Gastroesophageal sphincter (tissue), 4 donors: ENCODE measurements around the gene TMEM30A. TPM values are rescaled to one million over a fixed set of nuclear protein-coding genes. Genes with fewer than 3 reads are reported as not detected.

Experiments used
- ATAC-seq: fragments of 150-250 bp; one replicate; pipeline ENCODE4 v1.9.1; 2016; ENCODE audit warnings: mild to moderate bottlenecking, moderate library complexity
- H3K27ac ChIP-seq, 4 donors: fragments of 200-600 bp; sonication (generic) in 3 of 4; 1 replicate in 3 of 4; 2 replicates in 1 of 4; pipeline ENCODE4 v1.5.1; 2016 to 2019
- H3K27me3 ChIP-seq: fragments of 200-600 bp; sonication (generic); one replicate; pipeline ENCODE4 v1.5.1; 2019
- H3K36me3 ChIP-seq, 2 donors: fragments of 200-600 bp; sonication (generic); one replicate each; pipeline ENCODE4 v1.5.1; 2019; ENCODE audit warnings: control low read depth in 1 of 2
- H3K4me1 ChIP-seq, 3 donors: fragments of 200-600 bp; sonication (generic); 1 replicate in 2 of 3; 2 replicates in 1 of 3; pipeline ENCODE4 v1.5.1; 2016 to 2019; ENCODE audit warnings: control low read depth in 2 of 3
- H3K4me3 ChIP-seq, 2 donors: fragments of 200-600 bp; sonication (generic); one replicate each; pipeline ENCODE4 v1.5.1; 2019; ENCODE audit warnings: mild to moderate bottlenecking in 1 of 2, moderate library complexity in 1 of 2
- H3K9me3 ChIP-seq, 3 donors: fragments of 200-600 bp; sonication (generic); one replicate each; pipeline ENCODE4 v1.5.1; 2017 to 2019; ENCODE audit warnings: control low read depth in 2 of 3
- CTCF ChIP-seq, 4 experiments: fragments of 200-600 bp in 2 of 4; fragments of 450-650 bp in 2 of 4; sonication (generic) in 1 of 4; IDR thresholded peaks; one replicate each; pipeline ENCODE4 v1.5.1; 2017 to 2019; ENCODE audit warnings: antibody characterized with exemption in 4 of 4, mild to moderate bottlenecking in 2 of 4, moderate library complexity in 2 of 4
- EP300 ChIP-seq: sonication (generic); formaldehyde crosslinking; IDR thresholded peaks from one replicate; pipeline ENCODE4 v1.6.1; 2017; ENCODE audit warnings: antibody characterized with exemption, mild to moderate bottlenecking
- POLR2A ChIP-seq, 2 donors: fragments of 450-650 bp; IDR thresholded peaks; one replicate each; pipeline ENCODE4 v1.6.1; 2017; ENCODE audit warnings: antibody characterized with exemption in 2 of 2, mild to moderate bottlenecking in 2 of 2, moderate library complexity in 1 of 2
- POLR2AphosphoS5 ChIP-seq: sonication (generic); formaldehyde crosslinking; IDR thresholded peaks from one replicate; pipeline ENCODE4 v1.6.1; 2017; ENCODE audit warnings: antibody characterized with exemption
- WGBS, 2 donors: methylation state at CpG; one replicate each; pipeline ENCODE4 v1.1.5; 2018; ENCODE audit warnings: low coverage in 1 of 2; 5-methylcytosine and 5-hydroxymethylcytosine counted together
- total RNA-seq, 4 donors: library from RNA; depleted of rRNA; stranded (reverse); fragments of >200 nt; gene quantifications; one replicate each; pipeline ENCODE4 v1.1.0, GENCODE V29; 2016

TMEM30A gene
- total RNA-seq, 4 donors from 2014 or later = 90.2 to 125 (median 97.5) TPM

- no peak overlapping the region for H3K4me3 ChIP-seq
- 23 to 28% methylated on average over 3 of the region's 3 CpGs for WGBS, 2 donors
- ATAC-seq = no peak
- TF ChIP-seq POLR2A (IDR thresholded peaks at IDR 0.05) (no peak), EP300 (no peak), CTCF (IDR thresholded peaks at IDR 0.05) (no peak), POLR2AphosphoS5 (no peak)
- H3K27ac ChIP-seq = no peak overlapping the region
- H3K36me3 ChIP-seq = peaks cover 4 to 37% of the 10 kb centered on the region in 2 donors
- H3K9me3 ChIP-seq = no peaks in the 10 kb centered on the region
- peaks cover 0 to 19% (median 0%) of the 10 kb centered on the region in 3 donors for H3K4me1 ChIP-seq
- H3K27me3 ChIP-seq = no peaks in the 10 kb centered on the region
Measured at GRCh38 chr6:75234126-75234865, 50.3 kb downstream of the TMEM30A start.

GRCh38 chr6:75233092-75233615 is 51.4 kb downstream of the TMEM30A start:
- Histone ChIP-seq H3K36me3 (peaks cover 4 to 25% of the 10 kb centered on the region in 2 donors), H3K9me3 (no peaks in the 10 kb centered on the region), H3K27ac (no peak overlapping the region), H3K4me3 (no peak overlapping the region), H3K4me1 (peaks cover 0 to 19% (median 0%) of the 10 kb centered on the region in 3 donors), H3K27me3 (no peaks in the 10 kb centered on the region)
- ATAC-seq = no peak
- TF ChIP-seq EP300 (no peak), POLR2A (IDR thresholded peaks at IDR 0.05) (no peak), POLR2AphosphoS5 (no peak), CTCF (IDR thresholded peaks at IDR 0.05) (no peak)
- 65 to 87% methylated on average over 3 to 4 of the region's 4 CpGs for WGBS, 2 donors

- TF ChIP-seq CTCF (IDR thresholded peaks at IDR 0.05) (peak; percentile 45 to 77 (median 63)), EP300 (no peak)
- no peak overlapping the region for H3K27ac ChIP-seq
- 55 to 56% methylated on average over 10 of the region's 10 CpGs for WGBS, 2 donors
- no peaks in the 10 kb centered on the region for H3K9me3 ChIP-seq
- peaks cover 0 to under 1% of the 10 kb centered on the region in 2 donors for H3K36me3 ChIP-seq
- no peak overlapping the region for H3K4me3 ChIP-seq
- ATAC-seq = peak; percentile 74
- H3K27me3 ChIP-seq = no peaks in the 10 kb centered on the region
- peaks cover 0 to 19% (median 0%) of the 10 kb centered on the region in 3 donors for H3K4me1 ChIP-seq
Measured at GRCh38 chr6:75230484-75231325, 53.9 kb downstream of the TMEM30A start.

- Histone ChIP-seq H3K27me3 (no peaks in the 10 kb centered on the region), H3K4me1 (peaks cover 0 to 8% (median 3%) of the 10 kb centered on the region in 3 donors), H3K9me3 (no peaks in the 10 kb centered on the region), H3K4me3 (no peak overlapping the region), H3K36me3 (no peaks in the 10 kb centered on the region), H3K27ac (no peak overlapping the region)
- no peak for TF ChIP-seq CTCF (IDR thresholded peaks at IDR 0.05)
- TF ChIP-seq POLR2AphosphoS5 = no peak
- no peak for TF ChIP-seq EP300
- TF ChIP-seq POLR2A (IDR thresholded peaks at IDR 0.05) = no peak
- ATAC-seq = no peak
- 59 to 83% methylated on average over 5 of the region's 6 CpGs for WGBS, 2 donors
Measured at GRCh38 chr6:75224303-75224926, 60.2 kb downstream of the TMEM30A start.
